Measurements from ENCODE around the gene VAC14.

GRCh38 chr16:70744366-70744765 is 56.6 kb downstream of the VAC14 start:
- TF ChIP-seq EZH2 (IDR thresholded peaks at IDR 0.05): no peak
- no peak for TF ChIP-seq POLR2AphosphoS5 (IDR thresholded peaks at IDR 0.05; ENCODE audit: borderline replicate concordance, low read depth, low read length)
